Caco-2 (cell line): ENCODE data around the gene SOX15. TPM values are rescaled to one million over a fixed set of nuclear protein-coding genes. Genes with fewer than 3 reads are reported as not detected.
A peak's percentile ranks its signal among the peaks of the same experiment; 100 is the strongest.

Source experiments
- BruUV-seq: library from RNA; stranded (reverse); fragments of 400-500 nt; replicated peaks from 2 replicates; lab custom pipeline; 2021; lab: Mats Ljungman, UMichigan
- CTCF ChIA-PET: fragments of 300-600 bp; sonication (Branson Sonifier 250); formaldehyde crosslinking; loops from one replicate; lab custom pipeline; 2022; ENCODE audit warnings: antibody characterized with exemption; lab: Charles Lee
- POLR2A ChIA-PET: fragments of 300-600 bp; sonication (Branson Sonifier 250); formaldehyde crosslinking; loops from one replicate; lab custom pipeline; 2022; ENCODE audit warnings: antibody characterized with exemption; lab: Charles Lee
- DNase-seq, 2 experiments: peaks; one replicate each; pipeline versions ENCODE4 v3.0.0 to v3.0.0-alpha.2; 2020 to 2022
- H3K27me3 ChIP-seq: replicated peaks from 2 replicates; pipeline ENCODE4 v1.6.0; 2011; ENCODE audit warnings: low read length; ENCODE audit not compliant: control insufficient read depth, insufficient read depth
- H3K36me3 ChIP-seq: 2 replicates; pipeline ENCODE4 v1.5.1; 2011; ENCODE audit warnings: low read length; ENCODE audit not compliant: control insufficient read depth, insufficient read depth
- H3K4me1 ChIP-seq: fragments of 250-450 bp; sonication (Bioruptor Pico); 2 replicates; pipeline ENCODE4 v1.5.1; 2020; ENCODE audit warnings: mild to moderate bottlenecking
- H3K4me3 ChIP-seq: 2 replicates; pipeline ENCODE4 v1.5.1; 2011; ENCODE audit warnings: low read depth, mild to moderate bottlenecking, control low read depth, low read length
- H3K9me3 ChIP-seq: fragments of 250-450 bp; sonication (Bioruptor Pico); 2 replicates; pipeline ENCODE4 v1.5.1; 2020; ENCODE audit warnings: mild to moderate bottlenecking, moderate library complexity
- H3K27ac Mint-ChIP-seq: one replicate; pipeline ENCODE4 v1.8.0; 2022; ENCODE audit warnings: mixed read lengths; ENCODE audit not compliant: unreplicated experiment
- H3K27me3 Mint-ChIP-seq: one replicate; pipeline ENCODE4 v1.8.0; 2022; ENCODE audit warnings: mixed read lengths; ENCODE audit not compliant: insufficient read depth, unreplicated experiment
- H3K36me3 Mint-ChIP-seq: one replicate; pipeline ENCODE4 v1.8.0; 2022; ENCODE audit warnings: mild to moderate bottlenecking, mixed read lengths; ENCODE audit not compliant: insufficient read depth, unreplicated experiment
- H3K4me1 Mint-ChIP-seq: one replicate; pipeline ENCODE4 v1.8.0; 2022; ENCODE audit warnings: low read depth, mixed read lengths; ENCODE audit not compliant: unreplicated experiment
- H3K4me3 Mint-ChIP-seq: one replicate; pipeline ENCODE4 v1.8.0; 2022; ENCODE audit warnings: mild to moderate bottlenecking, moderate library complexity, mixed read lengths; ENCODE audit not compliant: unreplicated experiment
- H3K9me3 Mint-ChIP-seq: one replicate; pipeline ENCODE4 v1.8.0; 2022; ENCODE audit warnings: mixed read lengths; ENCODE audit not compliant: unreplicated experiment
- intact Hi-C: fragments of 100-400 bp; cut with micrococcal nuclease; formaldehyde crosslinking; loops from one replicate; pipeline ENCODE4 v1.10.0; 2022; ENCODE audit not compliant: unreplicated experiment
- total RNA-seq: library from RNA; stranded (reverse); gene quantifications from 2 replicates; pipeline ENCODE4 v1.2.3, GENCODE V29; 2022
- TF ChIP-seq, protein P1 (sequence below), 2 experiments: fragments of 200-600 bp in 1 of 2; IDR thresholded peaks; 1 replicate in 1 of 2; 2 replicates in 1 of 2; pipeline versions ENCODE4 v1.5.1 to v1.8.0; 2011 to 2022; ENCODE audit warnings: antibody characterized with exemption in 1 of 2, control low read depth in 1 of 2, inconsistent platforms in 1 of 2, low read depth in 1 of 2, low read length in 1 of 2, mild to moderate bottlenecking in 1 of 2, moderate library complexity in 1 of 2; ENCODE audit not compliant: insufficient read depth in 1 of 2, severe bottlenecking in 1 of 2, unreplicated experiment in 1 of 2

Gene SOX15
- total RNA-seq, 1 experiment from 2014 or later: not detected

DNA sequence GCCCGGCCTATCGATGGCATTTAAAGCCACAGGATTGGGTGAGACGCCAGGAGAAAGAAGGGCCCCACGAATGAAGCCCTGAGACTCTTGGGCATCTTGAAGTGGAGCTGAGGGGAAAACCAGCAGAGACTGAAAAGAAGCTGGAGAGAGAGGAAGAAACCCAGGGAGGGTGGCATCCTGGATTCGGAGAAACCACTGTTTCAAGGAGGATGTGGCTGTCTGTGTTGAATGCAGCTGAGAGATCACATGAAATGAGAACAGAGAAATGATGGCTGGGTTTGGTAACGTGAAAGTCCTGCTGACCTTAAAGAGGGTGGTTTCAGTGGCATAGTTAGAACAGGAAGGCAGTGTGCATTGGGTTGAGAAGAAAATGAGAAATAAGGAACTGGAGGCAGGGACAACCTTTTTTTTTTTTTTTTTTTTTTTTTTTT lies 37.3 kb downstream of the SOX15 start:
- H3K27me3 ChIP-seq: no peaks in the 10 kb centered on the region
- H3K9me3 ChIP-seq: no peaks in the 10 kb centered on the region
- no peaks in the 10 kb centered on the region for H3K27me3 Mint-ChIP-seq
- peaks cover 4% of the 10 kb centered on the region; the same call in 1 of the 2 replicates for H3K4me1 ChIP-seq
- POLR2A ChIA-PET: no interaction called here
- TF ChIP-seq, protein P1, sequence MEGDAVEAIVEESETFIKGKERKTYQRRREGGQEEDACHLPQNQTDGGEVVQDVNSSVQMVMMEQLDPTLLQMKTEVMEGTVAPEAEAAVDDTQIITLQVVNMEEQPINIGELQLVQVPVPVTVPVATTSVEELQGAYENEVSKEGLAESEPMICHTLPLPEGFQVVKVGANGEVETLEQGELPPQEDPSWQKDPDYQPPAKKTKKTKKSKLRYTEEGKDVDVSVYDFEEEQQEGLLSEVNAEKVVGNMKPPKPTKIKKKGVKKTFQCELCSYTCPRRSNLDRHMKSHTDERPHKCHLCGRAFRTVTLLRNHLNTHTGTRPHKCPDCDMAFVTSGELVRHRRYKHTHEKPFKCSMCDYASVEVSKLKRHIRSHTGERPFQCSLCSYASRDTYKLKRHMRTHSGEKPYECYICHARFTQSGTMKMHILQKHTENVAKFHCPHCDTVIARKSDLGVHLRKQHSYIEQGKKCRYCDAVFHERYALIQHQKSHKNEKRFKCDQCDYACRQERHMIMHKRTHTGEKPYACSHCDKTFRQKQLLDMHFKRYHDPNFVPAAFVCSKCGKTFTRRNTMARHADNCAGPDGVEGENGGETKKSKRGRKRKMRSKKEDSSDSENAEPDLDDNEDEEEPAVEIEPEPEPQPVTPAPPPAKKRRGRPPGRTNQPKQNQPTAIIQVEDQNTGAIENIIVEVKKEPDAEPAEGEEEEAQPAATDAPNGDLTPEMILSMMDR (IDR thresholded peaks at IDR 0.05; ENCODE audit: insufficient read depth in 1 of 2, low read depth in 1 of 2, low read length in 1 of 2, severe bottlenecking in 1 of 2, unreplicated experiment in 1 of 2): no peak
- H3K36me3 ChIP-seq: no peaks in the 10 kb centered on the region
- H3K4me1 Mint-ChIP-seq: peaks cover 17% of the 10 kb centered on the region
- DNase-seq: no peak
- intact Hi-C loops: no loop called here
- H3K27ac Mint-ChIP-seq: no peak overlapping the region
- H3K4me3 Mint-ChIP-seq: no peak overlapping the region
- CTCF ChIA-PET: no interaction called here
- no TSS peak for BruUV-seq
- no peaks in the 10 kb centered on the region for H3K9me3 Mint-ChIP-seq
- H3K4me3 ChIP-seq: no peak overlapping the region
- peaks cover 9% of the 10 kb centered on the region for H3K36me3 Mint-ChIP-seq

DNA sequence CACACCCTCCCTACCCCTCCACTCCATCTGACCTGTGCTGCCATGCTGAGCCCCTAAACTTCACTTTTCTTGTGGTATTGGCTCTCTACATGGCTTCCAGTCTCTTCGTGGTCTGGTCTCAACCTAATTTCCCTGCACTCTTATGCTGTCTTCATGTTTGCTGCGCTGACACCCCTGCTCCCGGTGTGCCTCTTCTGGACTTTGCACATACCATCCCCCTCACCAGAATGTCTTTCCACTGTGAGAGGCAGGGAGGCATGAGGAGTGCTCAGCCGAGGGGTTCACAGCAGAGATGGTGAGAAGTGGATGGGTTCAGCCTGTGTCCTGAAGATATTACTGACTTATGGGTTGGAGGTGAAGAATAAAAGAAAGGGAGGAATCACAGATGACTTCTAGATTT lies 38.5 kb downstream of the SOX15 start:
- Mint-ChIP-seq H3K9me3 (no peaks in the 10 kb centered on the region), H3K4me3 (no peak overlapping the region), H3K36me3 (peaks cover 9% of the 10 kb centered on the region), H3K27ac (peak overlapping the region; percentile 45), H3K27me3 (no peaks in the 10 kb centered on the region), H3K4me1 (peaks cover 17% of the 10 kb centered on the region)
- no TSS peak for BruUV-seq
- intact Hi-C loops: no loop called here
- Histone ChIP-seq H3K9me3 (no peaks in the 10 kb centered on the region), H3K4me1 (peaks cover 4% of the 10 kb centered on the region; the same call in 1 of the 2 replicates), H3K27me3 (no peaks in the 10 kb centered on the region), H3K36me3 (no peaks in the 10 kb centered on the region), H3K4me3 (no peak overlapping the region)
- DNase-seq: no peak
- TF ChIP-seq, protein P1 (IDR thresholded peaks at IDR 0.05; ENCODE audit: insufficient read depth in 1 of 2, low read depth in 1 of 2, low read length in 1 of 2, severe bottlenecking in 1 of 2, unreplicated experiment in 1 of 2): no peak
- ChIA-PET POLR2A (interaction anchor here (0.6 kb wide), 1 partner anchor 151 kb away, joined by 3 read pairs; no protein-coding TSS in a partner anchor), CTCF (interaction anchor here (0.6 kb wide), 1 partner anchor 9 kb away, joined by 3 read pairs; no protein-coding TSS in a partner anchor)

DNA sequence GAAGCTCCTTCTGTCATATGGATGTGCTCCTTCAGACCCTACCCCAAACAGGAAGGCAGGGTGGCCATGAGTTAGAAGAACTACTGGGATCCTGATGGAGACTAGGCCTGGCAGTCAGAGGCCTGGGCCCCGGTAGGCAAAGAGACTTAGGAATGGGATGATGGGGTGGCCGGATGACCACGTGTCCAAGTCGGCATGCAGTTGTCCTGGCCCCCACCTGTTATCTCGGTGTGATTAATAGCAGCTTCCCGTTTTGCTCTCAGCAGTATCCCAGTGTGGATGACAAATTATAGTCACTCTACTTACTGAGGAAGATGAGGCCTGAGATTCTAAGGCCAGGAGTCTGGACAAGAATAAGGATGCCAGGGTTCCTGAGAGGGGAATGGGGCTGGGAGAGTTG lies 39.5 kb downstream of the SOX15 start:
- ChIA-PET CTCF (no interaction called here), POLR2A (no interaction called here)
- peaks cover 9% of the 10 kb centered on the region for H3K36me3 Mint-ChIP-seq
- H3K27ac Mint-ChIP-seq: no peak overlapping the region
- no peaks in the 10 kb centered on the region for H3K36me3 ChIP-seq
- peaks cover 13% of the 10 kb centered on the region for H3K4me1 Mint-ChIP-seq
- H3K27me3 ChIP-seq: no peaks in the 10 kb centered on the region
- H3K27me3 Mint-ChIP-seq: no peaks in the 10 kb centered on the region
- H3K4me3 Mint-ChIP-seq: no peak overlapping the region
- intact Hi-C loops: no loop called here
- TF ChIP-seq, protein P1 (IDR thresholded peaks at IDR 0.05; ENCODE audit: insufficient read depth in 1 of 2, low read depth in 1 of 2, low read length in 1 of 2, severe bottlenecking in 1 of 2, unreplicated experiment in 1 of 2): no peak
- H3K9me3 ChIP-seq: no peaks in the 10 kb centered on the region
- DNase-seq: no peak
- H3K4me1 ChIP-seq: peaks cover 4% of the 10 kb centered on the region; the same call in 1 of the 2 replicates
- H3K4me3 ChIP-seq: no peak overlapping the region
- BruUV-seq: no TSS peak
- H3K9me3 Mint-ChIP-seq: no peaks in the 10 kb centered on the region
